Heart left ventricle (tissue), 16 donors: ENCODE data around the gene SIMC1. TPM values are rescaled to one million over a fixed set of nuclear protein-coding genes. Genes with fewer than 3 reads are reported as not detected.

Experiments
- ATAC-seq, 4 donors: fragments of 200-7000 bp; cut with Tn5 transposase; one replicate each; pipeline ENCODE4 v1.9.1; 2020 to 2022; ENCODE audit warnings: moderate library complexity in 4 of 4, mild to moderate bottlenecking in 3 of 4, moderate number of reproducible peaks in 1 of 4
- DNase-seq, 5 donors: peaks; one replicate each; pipeline ENCODE4 v3.0.0-alpha.2; 2020
- H3K27ac ChIP-seq, 12 donors: fragments of 200-600 bp; sonication (generic) in 4 of 12; one replicate each; pipeline versions ENCODE4 v1.5.0 to v1.8.0; 2016 to 2022; ENCODE audit warnings: mild to moderate bottlenecking in 2 of 12
- H3K27me3 ChIP-seq, 9 donors: fragments of 200-600 bp; sonication (generic) in 2 of 9; one replicate each; pipeline versions ENCODE4 v1.5.1 to v1.8.0; 2016 to 2022; ENCODE audit warnings: mild to moderate bottlenecking in 3 of 9
- H3K36me3 ChIP-seq, 9 donors: fragments of 200-600 bp; sonication (generic) in 2 of 9; one replicate each; pipeline versions ENCODE4 v1.5.0 to v1.8.0; 2018 to 2022; ENCODE audit warnings: mild to moderate bottlenecking in 2 of 9
- H3K4me1 ChIP-seq, 12 donors: fragments of 200-600 bp; sonication (generic) in 4 of 12; one replicate each; pipeline versions ENCODE4 v1.5.0 to v1.8.0; 2016 to 2022; ENCODE audit warnings: mild to moderate bottlenecking in 3 of 12
- H3K4me3 ChIP-seq, 12 donors: fragments of 200-600 bp; sonication (generic) in 4 of 12; one replicate each; pipeline versions ENCODE4 v1.5.0 to v1.8.0; 2017 to 2022; ENCODE audit warnings: mild to moderate bottlenecking in 9 of 12, moderate library complexity in 4 of 12
- H3K9me3 ChIP-seq, 12 donors: fragments of 200-600 bp; sonication (generic) in 4 of 12; one replicate each; pipeline versions ENCODE4 v1.5.0 to v1.8.0; 2016 to 2022; ENCODE audit warnings: mild to moderate bottlenecking in 1 of 12
- CTCF ChIP-seq, 12 donors: fragments of 200-600 bp; sonication (generic) in 4 of 12; IDR thresholded peaks; one replicate each; pipeline versions ENCODE4 v1.5.0 to v1.8.0; 2018 to 2022; ENCODE audit warnings: antibody characterized with exemption in 12 of 12, mild to moderate bottlenecking in 5 of 12
- POLR2A ChIP-seq, 2 donors: fragments of 450-650 bp; IDR thresholded peaks; one replicate each; pipeline ENCODE4 v1.6.1; 2017; ENCODE audit warnings: antibody characterized with exemption in 2 of 2, mild to moderate bottlenecking in 2 of 2, moderate library complexity in 2 of 2
- WGBS, 4 donors: extraction: QIAGEN DNeasy Blood & Tissue Kit in 2 of 4; methylation state at CpG; one replicate each; pipeline versions ENCODE4 v1.1.5 to v1.1.7; 2013 to 2018; 5-methylcytosine and 5-hydroxymethylcytosine counted together
- intact Hi-C, 10 donors: fragments of 100-400 bp; cut with DNase I; formaldehyde crosslinking; loops; one replicate each; pipeline versions ENCODE4 v1.11.1 to v1.14.2; 2022
- polyA plus RNA-seq, 2 donors: library from polyadenylated mRNA; stranded (reverse); fragments of 200-250 nt; gene quantifications; one replicate each; pipeline ENCODE4 v1.2.3, GENCODE V29; 2013
- total RNA-seq, 9 donors: library from RNA; depleted of rRNA in 2 of 9; stranded (reverse); fragments of >200 nt in 2 of 9; fragmentation: NEBNext Ultra II Directional in 3 of 9; extraction: Animal tissue kit (Norgen Biotek cat#: 25700) in 3 of 9; gene quantifications; one replicate each; pipeline versions ENCODE4 v1.1.0 to v1.2.4, GENCODE V29; 2016 to 2023
- donor health status: ischemic (EF 13 %, LVEDD 7.1; RV severe dilation, severe dysfunction).
- donor health status: healthy with polysubstance abuse.
- donor health status: DM: no; HTN: yes; CAD: no.
- donor health status: DM: no; HTN: no; CAD: no.
- donor health status: ischemic (EF 25% LVEDD 6.9; RV normal size, moderate dysfunction).
- donor health status: ischemic (EF 25% LVEDD 5.7; RV mildly dilated, moderate dysfunction).
- donor health status: healthy.
- donor health status: DM: yes; HTN: yes; CAD: no.
- donor health status: ischemic (EF 35%, LVEDD 5.7; RV mildly dilated, moderate dysfunction).
- donor health status: nonischemic (EF 11% LVEDD 7.7; RV severe dilation, severe dysfunction).
- donor health status: DM: yes; HTN: yes; CAD: no.
- donor health status: PGD.
- donor health status: ischemic (EF 29% LVEDD 5.4; RV normal size, mild dysfunction).
- donor health status: nonischemic (EF 23%, LVEDD 6.1; RV moderate dilation, normal function).

SIMC1 gene
- total and polyA plus RNA-seq, 11 donors, result 2.2 to 9.0 (median 4.6) TPM

- DNase-seq (no peak), ATAC-seq (no peak)
- Histone ChIP-seq H3K27me3 (no peaks in the 10 kb centered on the region), H3K36me3 (peaks cover 0 to 88% (median 75%) of the 10 kb centered on the region in 9 donors), H3K27ac (no peak overlapping the region), H3K4me1 (peaks cover 0 to 16% (median 11%) of the 10 kb centered on the region in 12 donors), H3K9me3 (no peaks in the 10 kb centered on the region), H3K4me3 (no peak overlapping the region)
- intact Hi-C loops, result no loop called here
- WGBS, 4 donors, result 88 to 90% (median 90%) methylated on average over 16 of the region's 16 CpGs
- TF ChIP-seq CTCF (IDR thresholded peaks at IDR 0.05), result no peak
- no peak for TF ChIP-seq POLR2A (IDR thresholded peaks at IDR 0.05)
Measured at GRCh38 chr5:176355400-176356178, 117.4 kb downstream of the SIMC1 start.

GRCh38 chr5:176356179-176356566, 117.9 kb downstream of the SIMC1 start:
- no peak for TF ChIP-seq POLR2A (IDR thresholded peaks at IDR 0.05)
- no peak for TF ChIP-seq CTCF (IDR thresholded peaks at IDR 0.05)
- Histone ChIP-seq H3K4me3 (no peak overlapping the region), H3K36me3 (peaks cover 0 to 83% (median 69%) of the 10 kb centered on the region in 9 donors), H3K27ac (no peak overlapping the region), H3K9me3 (no peaks in the 10 kb centered on the region), H3K27me3 (no peaks in the 10 kb centered on the region), H3K4me1 (peaks cover 0 to 20% (median 13%) of the 10 kb centered on the region in 12 donors)
- DNase-seq (no peak), ATAC-seq (no peak)
- intact Hi-C loops, result no loop called here
- WGBS, 4 donors, result 90 to 100% (median 94%) methylated on average over 2 to 3 of the region's 3 CpGs

GRCh38 chr5:176359658-176360057, 121.4 kb downstream of the SIMC1 start:
- TF ChIP-seq POLR2A (IDR thresholded peaks at IDR 0.05) (no peak), CTCF (IDR thresholded peaks at IDR 0.05) (no peak)
- Histone ChIP-seq H3K9me3 (no peaks in the 10 kb centered on the region), H3K27ac (no peak overlapping the region), H3K4me1 (peaks cover 0 to 27% (median 16%) of the 10 kb centered on the region in 12 donors), H3K27me3 (no peaks in the 10 kb centered on the region), H3K4me3 (peak overlapping the region in 2 of 12 donors; percentile 21 to 99), H3K36me3 (peaks cover 0 to 48% (median 34%) of the 10 kb centered on the region in 9 donors)
- ATAC-seq (no peak), DNase-seq (no peak)
- intact Hi-C loops, result loop anchor here in 3 of 10 donors (2.0 to 10.0 kb wide), 6 partner anchors 38 to 285 kb away; partner anchors contain the start of genes CLTB (in 2 of the 3), FAF2 (in 1 of the 3), RNF44 (in 1 of the 3) and TSPAN17 (in 1 of the 3)
- WGBS, 4 donors, result 64 to 72% (median 68%) methylated on average over 4 of the region's 4 CpGs

GRCh38 chr5:176360894-176361436, 122.7 kb downstream of the SIMC1 start:
- no peaks in the 10 kb centered on the region for H3K27me3 ChIP-seq
- intact Hi-C loops, result loop anchor here in 4 of 10 donors (1.0 to 10.0 kb wide), 7 partner anchors 28 to 284 kb away; partner anchors contain the start of genes CLTB (in 2 of the 4), FAF2 (in 1 of the 4), RNF44 (in 1 of the 4) and TSPAN17 (in 1 of the 4)
- peak in 2 of 5 donors; percentile 33 to 57 for DNase-seq
- TF ChIP-seq CTCF (IDR thresholded peaks at IDR 0.05), result no peak
- no peak for TF ChIP-seq POLR2A (IDR thresholded peaks at IDR 0.05)
- H3K9me3 ChIP-seq, result no peaks in the 10 kb centered on the region
- H3K4me3 ChIP-seq, result peak overlapping the region; percentile 57 to 100 (median 87)
- peak overlapping the region; percentile 28 to 91 (median 85) for H3K27ac ChIP-seq
- H3K4me1 ChIP-seq, result peaks cover 0 to 35% (median 19%) of the 10 kb centered on the region in 12 donors
- peak in 3 of 4 donors; percentile 3 to 22 (median 7) for ATAC-seq
- WGBS, 4 donors, result 2 to 3% (median 3%) methylated on average over 18 to 27 of the region's 27 CpGs
- H3K36me3 ChIP-seq, result peaks cover 0 to 35% (median 22%) of the 10 kb centered on the region in 9 donors
